Measurements from ENCODE around the gene ADGRL1. TPM values are rescaled to one million over a fixed set of nuclear protein-coding genes. Genes with fewer than 3 reads are reported as not detected.
A peak's percentile ranks its signal among the peaks of the same experiment; 100 is the strongest.
"Not testable (repeated sequence)": the region's sequence is repeated elsewhere in the genome, so short reads cannot be mapped to it uniquely, and the experiment has no call there.

ADGRL1 gene
- total RNA-seq, 6 experiments from 2014 or later: 0.46 to 4.6 (median 1.3) TPM

DNA sequence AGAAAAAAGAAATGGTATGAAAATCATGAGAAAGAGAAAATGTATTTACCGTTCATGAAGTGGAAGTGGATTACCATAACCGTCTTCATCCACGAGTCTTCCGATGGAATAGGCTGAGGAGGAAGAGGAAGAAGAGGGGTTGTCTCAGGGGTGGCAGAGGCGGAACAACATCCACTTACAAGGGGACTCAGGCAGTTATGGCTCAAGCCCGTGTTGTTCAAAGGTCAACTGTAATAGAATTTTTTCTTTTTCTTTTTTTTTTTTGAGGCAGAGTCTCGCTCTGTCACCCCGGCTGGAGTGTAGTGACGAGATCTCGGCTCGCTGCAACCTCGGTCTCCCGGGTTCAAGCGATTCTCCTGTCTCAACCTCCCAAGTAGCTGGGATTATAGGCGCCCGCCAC is 16.9 kb upstream of the ADGRL1 start:
- Histone ChIP-seq H3K36me3 (no peaks in the 10 kb centered on the region), H3K4me1 (no peaks in the 10 kb centered on the region), H3K9me3 (no peaks in the 10 kb centered on the region), H3K4me3 (no peak overlapping the region), H3K27me3 (no peaks in the 10 kb centered on the region), H3K27ac (no peak overlapping the region)
- ATAC-seq: no peak
- no peak for TF ChIP-seq POLR2A (IDR thresholded peaks at IDR 0.05)
- TF ChIP-seq, protein P1, sequence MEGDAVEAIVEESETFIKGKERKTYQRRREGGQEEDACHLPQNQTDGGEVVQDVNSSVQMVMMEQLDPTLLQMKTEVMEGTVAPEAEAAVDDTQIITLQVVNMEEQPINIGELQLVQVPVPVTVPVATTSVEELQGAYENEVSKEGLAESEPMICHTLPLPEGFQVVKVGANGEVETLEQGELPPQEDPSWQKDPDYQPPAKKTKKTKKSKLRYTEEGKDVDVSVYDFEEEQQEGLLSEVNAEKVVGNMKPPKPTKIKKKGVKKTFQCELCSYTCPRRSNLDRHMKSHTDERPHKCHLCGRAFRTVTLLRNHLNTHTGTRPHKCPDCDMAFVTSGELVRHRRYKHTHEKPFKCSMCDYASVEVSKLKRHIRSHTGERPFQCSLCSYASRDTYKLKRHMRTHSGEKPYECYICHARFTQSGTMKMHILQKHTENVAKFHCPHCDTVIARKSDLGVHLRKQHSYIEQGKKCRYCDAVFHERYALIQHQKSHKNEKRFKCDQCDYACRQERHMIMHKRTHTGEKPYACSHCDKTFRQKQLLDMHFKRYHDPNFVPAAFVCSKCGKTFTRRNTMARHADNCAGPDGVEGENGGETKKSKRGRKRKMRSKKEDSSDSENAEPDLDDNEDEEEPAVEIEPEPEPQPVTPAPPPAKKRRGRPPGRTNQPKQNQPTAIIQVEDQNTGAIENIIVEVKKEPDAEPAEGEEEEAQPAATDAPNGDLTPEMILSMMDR (IDR thresholded peaks at IDR 0.05): no peak
- DNase-seq: no peak
- 70% methylated on average over 6 of the region's 16 CpGs for WGBS (ENCODE audit: insufficient coverage, low coverage, low lambda C conversion rate, missing lambda C conversion rate)
- intact Hi-C loops (cut with DNase I): no loop called here

DNA sequence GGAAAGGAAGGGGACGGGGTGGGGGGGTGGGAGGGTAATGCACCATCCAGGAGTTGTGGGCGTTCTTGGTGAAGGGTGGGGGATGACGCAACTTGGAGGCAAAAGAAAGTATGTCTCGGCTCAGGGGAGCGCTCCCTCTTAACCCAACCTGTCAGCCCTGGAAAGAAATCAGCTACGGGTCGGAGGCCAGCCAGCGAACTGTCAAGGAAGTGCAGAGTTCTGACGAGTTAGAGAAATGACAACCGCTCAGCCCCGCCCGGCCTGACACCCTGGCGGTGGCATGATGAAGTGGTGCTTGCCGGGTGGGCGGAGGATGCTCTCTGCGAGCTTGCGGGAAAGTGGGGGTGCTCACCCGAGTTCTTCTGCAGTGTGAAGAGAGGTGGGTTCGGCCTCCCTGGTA is 15.4 kb upstream of the ADGRL1 start:
- intact Hi-C loops (cut with DNase I); H3K4me3 ChIP-seq: not testable (repeated sequence)
- ATAC-seq: peak in 2 of 4 donors; percentile 19 to 42

DNA sequence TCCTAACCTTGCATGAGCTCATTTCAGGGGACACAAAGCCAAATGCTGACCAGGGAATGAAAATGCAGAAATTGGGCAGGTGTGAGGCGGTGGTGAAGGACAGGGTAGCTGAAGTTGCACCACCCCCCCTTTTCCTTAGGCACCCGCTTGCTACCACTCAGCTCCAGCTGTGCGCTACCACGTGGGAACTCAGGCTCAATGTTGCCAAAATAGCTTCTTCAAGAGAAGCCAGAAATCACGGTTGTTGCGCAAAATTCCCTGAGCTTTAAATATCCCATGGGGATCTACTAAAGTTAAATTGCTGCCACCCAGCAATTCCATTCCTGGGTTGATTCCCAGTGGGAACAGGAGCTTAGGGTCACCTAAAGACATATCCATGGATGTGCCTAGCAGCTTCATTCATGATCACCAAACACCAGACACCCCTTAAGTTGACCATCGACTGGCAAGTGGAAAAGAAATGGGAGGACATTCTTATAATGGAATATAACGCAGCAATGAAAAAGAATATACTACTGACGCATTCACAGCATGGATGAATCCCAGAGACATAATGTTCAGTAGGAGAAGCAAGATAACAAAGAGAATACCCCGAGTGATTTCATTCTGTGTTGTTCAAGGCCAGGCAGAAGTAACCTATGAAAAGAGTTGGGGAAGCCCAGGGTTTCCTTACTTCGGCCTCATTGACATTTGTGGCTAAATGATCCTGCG is 12.8 kb upstream of the ADGRL1 start:
- Histone ChIP-seq H3K4me3 (no peak overlapping the region), H3K27ac (no peak overlapping the region), H3K4me1 (no peaks in the 10 kb centered on the region), H3K27me3 (no peaks in the 10 kb centered on the region), H3K36me3 (no peaks in the 10 kb centered on the region), H3K9me3 (no peaks in the 10 kb centered on the region)
- intact Hi-C loops (cut with DNase I): no loop called here
- 76% methylated on average over 6 of the region's 12 CpGs for WGBS (ENCODE audit: insufficient coverage, low coverage, low lambda C conversion rate, missing lambda C conversion rate)
- DNase-seq (no peak), ATAC-seq (no peak)
- no peak for TF ChIP-seq POLR2A (IDR thresholded peaks at IDR 0.05)
- TF ChIP-seq, protein P1 (IDR thresholded peaks at IDR 0.05): no peak

More for the DNA sequence above, 15.4 kb upstream of the ADGRL1 start:
- not testable (repeated sequence) for DNase-seq, H3K9me3 ChIP-seq, H3K27me3 ChIP-seq, H3K27ac ChIP-seq, H3K4me1 ChIP-seq, H3K36me3 ChIP-seq
- TF ChIP-seq, protein P1 (IDR thresholded peaks at IDR 0.05): peak in 2 of 4 donors; percentile 5 to 10
- WGBS (ENCODE audit: insufficient coverage, low coverage, low lambda C conversion rate, missing lambda C conversion rate): 5% methylated on average over 12 of the region's 19 CpGs

DNA sequence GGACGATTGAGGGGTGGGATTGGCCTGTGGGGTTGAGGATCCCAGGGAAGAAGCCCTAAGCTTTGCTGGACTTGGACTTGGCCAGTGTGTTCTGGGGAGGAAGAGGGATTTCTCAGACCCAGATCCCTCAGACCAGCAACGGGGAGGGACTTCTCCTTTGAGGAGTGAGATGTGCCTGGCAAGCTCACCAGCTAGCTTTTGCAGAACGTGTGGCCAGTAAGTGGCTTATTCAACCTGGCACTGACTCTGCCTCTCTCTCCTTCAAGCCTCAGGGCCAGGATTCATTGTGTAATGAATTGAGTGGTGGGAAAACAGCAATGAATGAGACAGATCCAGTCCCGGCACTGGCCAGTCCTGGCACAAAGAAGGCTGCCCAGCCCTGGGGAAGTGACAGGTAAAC is 11.9 kb upstream of the ADGRL1 start:
- peak in 2 of 4 donors; percentile 10 to 17 for ATAC-seq

DNA sequence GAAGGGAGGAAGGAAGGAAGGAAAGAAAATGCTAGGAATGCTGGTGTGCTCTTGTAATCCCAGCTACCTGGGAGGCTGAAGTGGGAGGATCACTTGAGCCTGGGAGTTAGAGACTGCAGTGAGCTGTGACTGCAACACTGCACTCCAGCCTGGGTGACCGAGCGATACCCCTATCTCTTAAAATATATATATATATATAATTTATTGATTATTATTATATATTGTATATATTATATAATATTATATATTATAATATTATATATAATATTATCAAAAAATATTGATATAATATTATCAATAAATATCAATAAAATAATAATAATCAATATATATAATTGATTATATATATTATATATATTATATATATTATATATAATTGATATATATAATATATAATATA is 8.6 kb upstream of the ADGRL1 start:
- Histone ChIP-seq H3K36me3 (no peaks in the 10 kb centered on the region), H3K27me3 (no peaks in the 10 kb centered on the region), H3K9me3 (no peaks in the 10 kb centered on the region), H3K4me1 (no peaks in the 10 kb centered on the region), H3K27ac (no peak overlapping the region), H3K4me3 (no peak overlapping the region)
- DNase-seq (no peak), ATAC-seq (no peak)
- TF ChIP-seq, protein P1 (IDR thresholded peaks at IDR 0.05): no peak
- TF ChIP-seq POLR2A (IDR thresholded peaks at IDR 0.05): no peak
- 88% methylated on average over 2 of the region's 2 CpGs for WGBS (ENCODE audit: insufficient coverage, low coverage, low lambda C conversion rate, missing lambda C conversion rate)
- intact Hi-C loops (cut with DNase I): no loop called here

More for the DNA sequence above, 11.9 kb upstream of the ADGRL1 start:
- H3K36me3 ChIP-seq; H3K4me1 ChIP-seq; H3K27ac ChIP-seq; H3K4me3 ChIP-seq; DNase-seq; H3K9me3 ChIP-seq; intact Hi-C loops (cut with DNase I); H3K27me3 ChIP-seq: not testable (repeated sequence)
- 0% methylated on average over 1 of the region's 4 CpGs for WGBS (ENCODE audit: insufficient coverage, low coverage, low lambda C conversion rate, missing lambda C conversion rate)

DNA sequence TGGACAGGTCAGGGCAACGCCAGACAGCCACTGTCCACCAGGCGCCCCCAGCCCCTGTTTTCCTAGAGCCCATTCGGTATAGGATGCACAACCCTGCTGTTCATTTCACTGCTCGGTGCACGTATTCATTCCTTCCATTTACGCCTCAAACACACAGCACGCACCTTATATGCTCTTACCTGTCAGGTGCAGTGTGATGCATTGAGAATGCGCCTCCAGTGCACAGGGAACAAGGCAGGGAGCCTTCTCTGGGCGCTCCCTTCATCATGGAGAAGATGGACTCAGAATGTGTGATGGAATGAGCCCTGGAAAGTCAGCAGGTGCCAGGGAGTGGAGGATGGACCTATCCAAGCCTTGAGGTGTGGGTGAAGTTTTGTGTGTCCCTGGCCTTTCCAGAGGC is 4.2 kb upstream of the ADGRL1 start:
- DNase-seq; H3K27ac ChIP-seq; H3K27me3 ChIP-seq; H3K36me3 ChIP-seq; ATAC-seq; H3K9me3 ChIP-seq; H3K4me1 ChIP-seq; intact Hi-C loops (cut with DNase I); H3K4me3 ChIP-seq: not testable (repeated sequence)
- 8% methylated on average over 2 of the region's 9 CpGs for WGBS (ENCODE audit: insufficient coverage, low coverage, low lambda C conversion rate, missing lambda C conversion rate)

DNA sequence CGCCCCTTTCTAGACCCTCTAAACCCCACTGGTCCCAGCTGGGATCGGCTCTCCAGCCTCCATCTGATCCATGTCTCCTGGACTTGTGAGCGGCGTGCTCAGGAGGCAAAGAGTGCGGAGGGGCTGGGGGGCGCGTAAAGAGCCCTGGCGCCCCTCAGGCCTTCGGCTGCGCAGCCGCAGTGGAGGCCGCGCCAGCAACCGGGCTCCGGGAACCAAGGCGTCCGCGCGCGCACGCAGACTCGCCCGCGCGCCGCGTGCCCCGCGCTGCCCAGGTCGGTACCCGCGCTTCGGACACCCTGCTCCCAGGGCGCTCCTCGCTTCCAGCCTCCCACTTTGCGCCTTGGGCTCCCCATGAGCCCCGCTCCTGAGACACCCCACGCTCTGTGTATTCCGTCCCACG is 3.4 kb upstream of the ADGRL1 start:
- H3K27ac ChIP-seq; H3K4me3 ChIP-seq; intact Hi-C loops (cut with DNase I); ATAC-seq; DNase-seq; H3K27me3 ChIP-seq; H3K9me3 ChIP-seq; H3K4me1 ChIP-seq; H3K36me3 ChIP-seq: not testable (repeated sequence)
- 2% methylated on average over 7 of the region's 40 CpGs for WGBS (ENCODE audit: insufficient coverage, low coverage, low lambda C conversion rate, missing lambda C conversion rate)

DNA sequence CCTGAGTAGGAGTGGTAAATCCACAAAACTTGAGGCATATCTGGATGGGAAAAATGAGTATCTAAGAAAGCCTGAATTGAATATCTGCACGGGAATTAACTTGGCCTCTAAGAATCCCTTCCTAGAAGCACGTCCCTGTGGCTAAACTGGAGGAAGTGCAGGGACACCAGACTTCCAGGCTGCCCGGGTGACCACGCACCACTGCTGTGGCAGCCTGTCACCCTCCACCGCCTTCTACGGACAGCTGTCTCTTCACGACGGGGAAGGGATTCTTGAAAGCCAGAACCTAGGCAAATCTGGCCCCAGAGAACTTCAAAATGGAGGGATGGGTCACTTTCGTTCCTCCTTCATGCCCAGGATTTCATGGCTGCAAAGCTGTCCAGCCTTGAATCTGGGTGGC is 2.5 kb upstream of the ADGRL1 start:
- H3K36me3 ChIP-seq; H3K27me3 ChIP-seq; ATAC-seq; H3K9me3 ChIP-seq; H3K4me3 ChIP-seq; intact Hi-C loops (cut with DNase I); H3K27ac ChIP-seq; H3K4me1 ChIP-seq; DNase-seq: not testable (repeated sequence)
- 33% methylated on average over 4 of the region's 9 CpGs for WGBS (ENCODE audit: insufficient coverage, low coverage, low lambda C conversion rate, missing lambda C conversion rate)

Measured in right lobe of liver (tissue), 6 donors.